ENCODE data around the gene CDNF. TPM values are rescaled to one million over a fixed set of nuclear protein-coding genes. Genes with fewer than 3 reads are reported as not detected.
"Not testable (repeated sequence)": the region's sequence is repeated elsewhere in the genome, so short reads cannot be mapped to it uniquely, and the experiment has no call there.

The CDNF gene
- polyA plus RNA-seq, 12 donors = 2.2 to 4.8 (median 4.1) TPM; not detected in 2

- no peak for DNase-seq
Measured at GRCh38 chr10:14840178-14840577, 2.3 kb upstream of the CDNF start.

- no peak for DNase-seq
Measured at GRCh38 chr10:14839305-14839695, 1.5 kb upstream of the CDNF start.

GRCh38 chr10:14838582-14839304 is 906 bp upstream of the CDNF start:
- peak; percentile 38 for DNase-seq

GRCh38 chr10:14837003-14837756 is 657 bp downstream of the CDNF start:
- no peak for DNase-seq

GRCh38 chr10:14836208-14836607 is 1.6 kb downstream of the CDNF start:
- no peak for DNase-seq

- no peak for DNase-seq
Measured at GRCh38 chr10:14833106-14833505, 4.7 kb downstream of the CDNF start.

- no peak for DNase-seq
Measured at GRCh38 chr10:14826076-14826829, 11.6 kb downstream of the CDNF start.

GRCh38 chr10:14823966-14824365 is 13.9 kb downstream of the CDNF start:
- no peak for DNase-seq

GRCh38 chr10:14822879-14823755 is 14.7 kb downstream of the CDNF start:
- peak; percentile 35 for DNase-seq

GRCh38 chr10:14821635-14822375 is 16.0 kb downstream of the CDNF start:
- DNase-seq = no peak

- DNase-seq = no peak
Measured at GRCh38 chr10:14820775-14821154, 17.1 kb downstream of the CDNF start.

- DNase-seq = no peak
Measured at GRCh38 chr10:14820010-14820774, 17.6 kb downstream of the CDNF start.

- DNase-seq = not testable (repeated sequence)
Measured at GRCh38 chr10:14816717-14817116, 21.1 kb downstream of the CDNF start.

GRCh38 chr10:14815681-14816080 is 22.2 kb downstream of the CDNF start:
- no peak for DNase-seq

GRCh38 chr10:14812271-14812670 is 25.6 kb downstream of the CDNF start:
- no peak for DNase-seq

- no peak for DNase-seq
Measured at GRCh38 chr10:14810969-14811953, 26.6 kb downstream of the CDNF start.

GRCh38 chr10:14806318-14806717 is 31.5 kb downstream of the CDNF start:
- DNase-seq = no peak

- no peak for DNase-seq
Measured at GRCh38 chr10:14803827-14804226, 34.0 kb downstream of the CDNF start.

- no peak for DNase-seq
Measured at GRCh38 chr10:14801723-14802122, 36.1 kb downstream of the CDNF start.
